Measurements from ENCODE around the gene NCKAP5.

The NCKAP5 gene

DNA sequence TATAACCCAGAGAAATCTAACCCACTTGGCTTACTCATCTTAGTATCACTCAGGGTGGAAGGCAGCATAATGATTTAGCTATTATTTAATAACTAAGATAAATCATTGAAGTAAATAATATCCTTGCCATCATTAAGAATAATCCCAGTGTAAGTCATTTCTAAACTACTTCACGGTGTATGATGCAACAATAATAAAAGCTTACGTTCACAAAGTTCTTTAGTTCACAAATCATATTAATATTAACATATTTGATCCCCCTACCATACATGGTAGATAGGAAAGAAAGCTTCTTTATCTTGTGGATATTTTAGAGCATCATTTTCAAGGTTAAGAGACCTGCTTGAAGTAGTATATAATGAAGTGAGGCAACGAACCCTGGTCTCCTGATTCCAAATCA, 401.0 kb downstream of the NCKAP5 start:
- no peaks in the 10 kb centered on the region for H3K36me3 ChIP-seq (ENCODE audit: insufficient read depth, low read length)
- H3K27me3 ChIP-seq (ENCODE audit: insufficient read depth, low read length): no peaks in the 10 kb centered on the region
- no peak overlapping the region for H3K4me3 ChIP-seq (ENCODE audit: low read depth, low read length)
- H2AFZ ChIP-seq (ENCODE audit: low read length, unreplicated experiment): no peak overlapping the region
- no peaks in the 10 kb centered on the region for H3K79me2 ChIP-seq (ENCODE audit: control insufficient read depth, insufficient read depth, low read length, unreplicated experiment)
- H3K4me1 ChIP-seq (ENCODE audit: control insufficient read depth, insufficient read depth, low read length, unreplicated experiment): peaks cover 3% of the 10 kb centered on the region
- H3K27ac ChIP-seq (ENCODE audit: low read depth, low read length): no peak overlapping the region

DNA sequence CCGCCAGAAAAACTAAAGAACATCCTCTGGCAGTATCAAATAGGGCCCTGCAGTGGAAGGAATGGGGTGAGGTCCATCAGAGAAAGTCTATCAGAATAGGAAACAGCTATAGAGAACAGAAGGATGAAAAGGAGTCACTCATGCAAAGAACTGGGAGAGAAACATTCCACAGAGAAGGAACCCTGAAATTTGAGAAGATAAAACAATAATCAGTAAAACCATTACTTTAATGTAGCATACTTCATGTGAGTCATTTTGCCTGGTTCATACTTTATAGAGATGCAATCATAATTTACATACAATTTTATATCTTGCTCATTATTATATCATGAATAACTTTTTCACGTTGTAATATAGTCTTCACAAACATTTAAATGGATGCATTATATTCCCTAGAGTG, 402.2 kb downstream of the NCKAP5 start:
- no peak overlapping the region for H3K4me3 ChIP-seq (ENCODE audit: low read depth, low read length)
- no peak overlapping the region for H3K27ac ChIP-seq (ENCODE audit: low read depth, low read length)
- H2AFZ ChIP-seq (ENCODE audit: low read length, unreplicated experiment): no peak overlapping the region
- peaks cover 3% of the 10 kb centered on the region for H3K4me1 ChIP-seq (ENCODE audit: control insufficient read depth, insufficient read depth, low read length, unreplicated experiment)
- H3K79me2 ChIP-seq (ENCODE audit: control insufficient read depth, insufficient read depth, low read length, unreplicated experiment): no peaks in the 10 kb centered on the region
- no peaks in the 10 kb centered on the region for H3K27me3 ChIP-seq (ENCODE audit: insufficient read depth, low read length)
- no peaks in the 10 kb centered on the region for H3K36me3 ChIP-seq (ENCODE audit: insufficient read depth, low read length)

DNA sequence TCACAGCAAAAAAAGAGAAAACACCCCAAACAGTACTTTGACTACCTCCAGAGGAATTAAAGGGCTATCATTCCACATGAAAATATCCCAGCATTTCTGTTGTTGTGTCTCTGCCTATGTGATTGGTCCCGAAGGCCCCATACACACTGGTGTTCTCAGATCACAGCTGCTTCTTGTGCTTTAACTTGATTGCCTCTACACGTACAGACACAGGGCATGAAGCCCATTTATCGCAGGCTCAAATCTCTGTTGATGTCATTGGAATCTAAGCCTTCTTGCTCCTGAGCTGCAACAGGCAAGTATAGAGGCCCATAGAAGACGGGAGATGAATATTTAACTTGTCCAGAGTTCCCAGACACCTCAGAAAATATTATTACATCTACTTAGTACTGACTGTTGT, 405.2 kb downstream of the NCKAP5 start:
- no peak overlapping the region for H3K27ac ChIP-seq (ENCODE audit: low read depth, low read length)
- H3K36me3 ChIP-seq (ENCODE audit: insufficient read depth, low read length): no peaks in the 10 kb centered on the region
- H3K4me1 ChIP-seq (ENCODE audit: control insufficient read depth, insufficient read depth, low read length, unreplicated experiment): peaks cover 3% of the 10 kb centered on the region
- no peak overlapping the region for H2AFZ ChIP-seq (ENCODE audit: low read length, unreplicated experiment)
- no peaks in the 10 kb centered on the region for H3K27me3 ChIP-seq (ENCODE audit: insufficient read depth, low read length)
- H3K79me2 ChIP-seq (ENCODE audit: control insufficient read depth, insufficient read depth, low read length, unreplicated experiment): no peaks in the 10 kb centered on the region
- H3K4me3 ChIP-seq (ENCODE audit: low read depth, low read length): no peak overlapping the region

DNA sequence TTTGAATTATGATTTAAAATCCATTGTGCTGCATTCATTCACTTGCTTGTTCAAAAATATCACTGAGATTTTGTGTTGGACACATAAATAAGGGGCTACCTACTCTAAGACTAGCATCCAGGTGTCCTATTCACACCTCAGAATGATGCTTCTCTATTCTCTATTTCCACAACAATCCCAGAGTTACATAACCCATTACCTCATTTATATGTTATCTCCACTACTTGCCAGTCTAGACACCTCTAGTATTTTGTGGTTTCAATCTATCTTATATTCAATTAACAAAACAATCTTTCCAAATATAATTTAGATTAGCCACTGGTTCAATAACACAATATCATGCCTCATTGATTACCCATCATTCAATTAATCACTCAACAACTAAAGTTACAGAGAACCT, 409.8 kb downstream of the NCKAP5 start:
- no peaks in the 10 kb centered on the region for H3K36me3 ChIP-seq (ENCODE audit: insufficient read depth, low read length)
- H3K4me3 ChIP-seq (ENCODE audit: low read depth, low read length): no peak overlapping the region
- H3K27me3 ChIP-seq (ENCODE audit: insufficient read depth, low read length): no peaks in the 10 kb centered on the region
- H3K4me1 ChIP-seq (ENCODE audit: control insufficient read depth, insufficient read depth, low read length, unreplicated experiment): no peaks in the 10 kb centered on the region
- no peak overlapping the region for H3K27ac ChIP-seq (ENCODE audit: low read depth, low read length)
- no peak overlapping the region for H2AFZ ChIP-seq (ENCODE audit: low read length, unreplicated experiment)
- H3K79me2 ChIP-seq (ENCODE audit: control insufficient read depth, insufficient read depth, low read length, unreplicated experiment): no peaks in the 10 kb centered on the region

DNA sequence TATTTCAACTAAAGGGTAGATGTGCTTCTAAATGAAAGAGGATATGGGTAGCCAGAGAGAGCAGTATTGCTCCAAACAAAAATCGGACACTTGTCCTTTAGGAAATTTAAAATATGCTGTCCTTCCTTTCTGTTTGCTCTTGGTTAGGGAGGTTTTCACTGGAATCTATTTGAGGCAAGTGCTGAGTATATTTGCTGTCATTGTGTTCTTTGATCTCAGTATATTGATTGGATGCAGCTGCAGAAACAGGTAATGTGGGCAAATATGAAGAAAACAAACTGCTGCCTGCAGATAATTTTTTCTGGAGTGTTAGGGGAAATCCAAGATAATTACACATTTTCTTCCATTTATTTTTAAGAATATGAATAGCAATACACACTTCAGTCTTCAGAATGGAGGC, 410.2 kb downstream of the NCKAP5 start:
- no peaks in the 10 kb centered on the region for H3K27me3 ChIP-seq (ENCODE audit: insufficient read depth, low read length)
- no peaks in the 10 kb centered on the region for H3K4me1 ChIP-seq (ENCODE audit: control insufficient read depth, insufficient read depth, low read length, unreplicated experiment)
- no peaks in the 10 kb centered on the region for H3K79me2 ChIP-seq (ENCODE audit: control insufficient read depth, insufficient read depth, low read length, unreplicated experiment)
- no peaks in the 10 kb centered on the region for H3K36me3 ChIP-seq (ENCODE audit: insufficient read depth, low read length)
- no peak overlapping the region for H3K27ac ChIP-seq (ENCODE audit: low read depth, low read length)
- H3K4me3 ChIP-seq (ENCODE audit: low read depth, low read length): no peak overlapping the region
- H2AFZ ChIP-seq (ENCODE audit: low read length, unreplicated experiment): no peak overlapping the region

DNA sequence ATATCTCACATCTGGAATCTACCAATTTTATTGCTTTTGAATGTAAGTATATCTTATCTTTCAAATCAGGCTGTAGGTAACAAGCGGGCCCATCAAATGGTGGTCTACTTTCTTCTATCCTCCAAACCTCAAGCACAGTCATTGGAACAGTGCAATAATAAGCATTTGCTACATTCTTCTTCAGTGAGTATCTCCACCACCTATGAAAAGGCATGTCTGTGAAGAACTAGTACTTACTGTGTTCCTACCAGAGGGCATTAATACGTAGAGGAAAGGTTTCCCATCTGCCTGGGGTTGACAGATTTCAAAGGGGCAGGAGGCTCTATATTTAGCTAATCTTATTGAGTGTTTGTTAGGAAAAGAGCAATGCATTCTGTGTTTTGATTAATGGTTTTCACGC, 411.1 kb downstream of the NCKAP5 start:
- Histone ChIP-seq H2AFZ (ENCODE audit: low read length, unreplicated experiment) (no peak overlapping the region), H3K27ac (ENCODE audit: low read depth, low read length) (no peak overlapping the region), H3K27me3 (ENCODE audit: insufficient read depth, low read length) (no peaks in the 10 kb centered on the region), H3K79me2 (ENCODE audit: control insufficient read depth, insufficient read depth, low read length, unreplicated experiment) (no peaks in the 10 kb centered on the region), H3K4me3 (ENCODE audit: low read depth, low read length) (no peak overlapping the region), H3K36me3 (ENCODE audit: insufficient read depth, low read length) (no peaks in the 10 kb centered on the region), H3K4me1 (ENCODE audit: control insufficient read depth, insufficient read depth, low read length, unreplicated experiment) (no peaks in the 10 kb centered on the region)

DNA sequence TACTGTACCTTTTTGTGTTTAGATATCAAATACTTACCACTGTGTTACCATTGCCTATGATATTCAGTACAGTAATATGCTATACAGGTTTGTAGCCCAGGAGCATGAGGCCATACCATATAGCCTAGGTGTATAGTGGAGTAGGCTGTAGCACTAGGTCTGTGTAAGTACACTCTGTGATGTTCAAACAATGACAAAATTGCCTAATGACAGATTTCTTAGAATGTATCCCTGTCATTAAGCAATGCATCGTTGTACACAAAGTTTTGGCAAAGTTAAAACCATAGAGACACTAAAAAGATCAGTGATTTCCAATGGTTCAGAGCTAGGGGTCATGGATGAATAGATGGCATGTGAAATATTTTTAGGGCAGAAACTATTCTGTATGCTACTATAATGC, 415.5 kb downstream of the NCKAP5 start:
- no peak overlapping the region for H2AFZ ChIP-seq (ENCODE audit: low read length, unreplicated experiment)

DNA sequence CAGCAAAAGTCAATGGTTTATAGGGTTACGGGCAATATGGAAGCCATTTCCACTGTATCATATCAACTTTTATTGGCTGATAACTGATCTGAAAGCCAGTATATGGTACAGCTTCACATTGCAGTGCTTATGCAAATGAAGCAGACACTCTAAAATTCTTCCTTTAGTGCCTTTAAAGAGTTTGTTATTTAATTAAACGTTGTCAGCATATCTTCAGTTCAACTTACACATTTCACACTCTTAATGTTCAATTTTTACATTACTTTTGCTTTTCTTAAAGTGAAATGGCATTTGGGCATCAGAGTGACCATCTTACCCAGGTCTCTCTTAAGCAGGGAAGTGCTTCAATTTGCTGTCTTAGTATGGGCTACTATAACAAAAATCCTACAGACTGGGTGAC, 420.1 kb downstream of the NCKAP5 start:
- no peaks in the 10 kb centered on the region for H3K36me3 ChIP-seq (ENCODE audit: insufficient read depth, low read length)
- H3K4me1 ChIP-seq (ENCODE audit: control insufficient read depth, insufficient read depth, low read length, unreplicated experiment): no peaks in the 10 kb centered on the region
- no peak overlapping the region for H3K4me3 ChIP-seq (ENCODE audit: low read depth, low read length)
- no peak overlapping the region for H2AFZ ChIP-seq (ENCODE audit: low read length, unreplicated experiment)
- H3K79me2 ChIP-seq (ENCODE audit: control insufficient read depth, insufficient read depth, low read length, unreplicated experiment): no peaks in the 10 kb centered on the region
- H3K27ac ChIP-seq (ENCODE audit: low read depth, low read length): no peak overlapping the region
- peaks cover 4% of the 10 kb centered on the region; the same call in 1 of the 2 replicates for H3K27me3 ChIP-seq (ENCODE audit: insufficient read depth, low read length)

More for the DNA sequence above, 415.5 kb downstream of the NCKAP5 start:
- Histone ChIP-seq H3K27me3 (ENCODE audit: insufficient read depth, low read length) (peaks cover 4% of the 10 kb centered on the region; the same call in 1 of the 2 replicates), H3K36me3 (ENCODE audit: insufficient read depth, low read length) (no peaks in the 10 kb centered on the region), H3K4me3 (ENCODE audit: low read depth, low read length) (no peak overlapping the region), H3K27ac (ENCODE audit: low read depth, low read length) (no peak overlapping the region), H3K4me1 (ENCODE audit: control insufficient read depth, insufficient read depth, low read length, unreplicated experiment) (no peaks in the 10 kb centered on the region), H3K79me2 (ENCODE audit: control insufficient read depth, insufficient read depth, low read length, unreplicated experiment) (no peaks in the 10 kb centered on the region)

DNA sequence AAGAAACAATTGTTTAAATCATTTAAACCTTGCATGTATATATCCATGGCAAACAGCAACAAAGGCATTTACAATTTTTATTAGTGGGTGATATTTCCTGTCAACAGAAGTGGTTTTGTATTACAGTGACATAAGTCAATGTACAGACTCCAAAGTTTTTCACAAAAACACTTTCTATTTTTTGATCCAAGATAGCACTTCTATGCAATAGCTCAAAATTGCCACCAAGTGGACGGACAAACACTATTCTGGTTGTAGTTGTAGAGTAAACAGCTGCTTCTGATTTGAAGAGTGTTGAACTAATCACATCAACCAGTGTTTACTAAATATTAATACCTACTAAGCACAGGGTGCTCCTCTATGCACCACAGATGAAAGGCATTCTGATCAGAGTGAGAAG, 421.4 kb downstream of the NCKAP5 start:
- Histone ChIP-seq H3K4me1 (ENCODE audit: control insufficient read depth, insufficient read depth, low read length, unreplicated experiment) (no peaks in the 10 kb centered on the region), H3K4me3 (ENCODE audit: low read depth, low read length) (no peak overlapping the region), H2AFZ (ENCODE audit: low read length, unreplicated experiment) (no peak overlapping the region), H3K27ac (ENCODE audit: low read depth, low read length) (no peak overlapping the region), H3K36me3 (ENCODE audit: insufficient read depth, low read length) (no peaks in the 10 kb centered on the region), H3K27me3 (ENCODE audit: insufficient read depth, low read length) (peaks cover 4% of the 10 kb centered on the region; the same call in 1 of the 2 replicates), H3K79me2 (ENCODE audit: control insufficient read depth, insufficient read depth, low read length, unreplicated experiment) (no peaks in the 10 kb centered on the region)

DNA sequence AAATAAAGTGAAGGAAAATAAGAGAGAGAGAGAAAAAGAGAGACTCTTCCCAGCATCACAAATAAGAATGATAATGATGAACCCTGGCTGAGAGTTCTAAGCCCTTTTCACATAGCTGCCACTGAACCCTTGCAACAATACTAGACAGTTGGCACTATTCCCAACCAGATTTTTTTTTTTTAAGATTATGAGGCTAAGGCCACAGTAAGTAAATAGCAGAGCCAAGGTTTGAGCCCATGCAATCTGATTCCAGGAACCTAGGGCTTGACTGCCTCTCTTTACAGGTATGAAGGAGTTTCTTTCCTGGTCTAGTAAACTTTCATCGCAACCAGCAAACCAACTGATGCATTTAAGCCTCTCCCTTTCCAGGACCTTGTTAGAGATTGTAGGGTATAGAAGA, 424.6 kb downstream of the NCKAP5 start:
- Histone ChIP-seq H2AFZ (ENCODE audit: low read length, unreplicated experiment) (no peak overlapping the region), H3K27ac (ENCODE audit: low read depth, low read length) (no peak overlapping the region)

DNA sequence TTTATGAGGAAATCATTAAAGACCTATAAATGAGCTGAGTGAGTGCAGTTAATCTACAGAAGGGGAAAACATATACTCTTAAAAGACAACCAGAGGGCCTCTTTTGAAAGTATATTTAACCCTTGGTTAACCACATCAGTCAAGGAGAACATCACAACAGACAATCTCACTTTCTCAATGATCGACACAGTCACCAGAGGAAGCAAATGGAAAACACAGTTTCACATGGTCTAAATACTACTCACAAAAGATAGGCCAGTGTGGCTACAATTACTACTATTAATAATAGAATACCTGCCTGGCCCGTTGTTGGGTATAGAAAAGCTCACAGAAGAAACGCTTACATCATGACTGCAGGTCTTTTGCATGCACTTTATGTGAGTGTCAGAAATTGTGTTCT, 426.2 kb downstream of the NCKAP5 start:
- no peak overlapping the region for H2AFZ ChIP-seq (ENCODE audit: low read length, unreplicated experiment)
- no peak overlapping the region for H3K4me3 ChIP-seq (ENCODE audit: low read depth, low read length)
- no peaks in the 10 kb centered on the region for H3K4me1 ChIP-seq (ENCODE audit: control insufficient read depth, insufficient read depth, low read length, unreplicated experiment)
- H3K27ac ChIP-seq (ENCODE audit: low read depth, low read length): no peak overlapping the region
- no peaks in the 10 kb centered on the region for H3K79me2 ChIP-seq (ENCODE audit: control insufficient read depth, insufficient read depth, low read length, unreplicated experiment)
- no peaks in the 10 kb centered on the region for H3K36me3 ChIP-seq (ENCODE audit: insufficient read depth, low read length)
- no peaks in the 10 kb centered on the region for H3K27me3 ChIP-seq (ENCODE audit: insufficient read depth, low read length)

More for the DNA sequence above, 424.6 kb downstream of the NCKAP5 start:
- H3K4me3 ChIP-seq (ENCODE audit: low read depth, low read length): no peak overlapping the region
- H3K27me3 ChIP-seq (ENCODE audit: insufficient read depth, low read length): no peaks in the 10 kb centered on the region
- H3K4me1 ChIP-seq (ENCODE audit: control insufficient read depth, insufficient read depth, low read length, unreplicated experiment): no peaks in the 10 kb centered on the region
- H3K36me3 ChIP-seq (ENCODE audit: insufficient read depth, low read length): no peaks in the 10 kb centered on the region
- H3K79me2 ChIP-seq (ENCODE audit: control insufficient read depth, insufficient read depth, low read length, unreplicated experiment): no peaks in the 10 kb centered on the region

Measured in ACC112 (cell line).